GM18909 (cell line): ENCODE results near the gene USP17L30.
"Not testable (repeated sequence)": the region's sequence is repeated elsewhere in the genome, so short reads cannot be mapped to it uniquely, and the experiment has no call there.

Source experiments
- ATAC-seq: cut with Tn5 transposase; IDR thresholded peaks from one replicate; pipeline ENCODE4 v1.9.1; 2021; ENCODE audit warnings: mild to moderate bottlenecking; ENCODE audit not compliant: unreplicated experiment, poor library complexity

The USP17L30 gene

GRCh38 chr4:9362829-9363228 lies at the start of gene USP17L30:
USP17L30 (plus strand) TSS chr4:9363129; CDS start chr4:9363129, 0 bp downstream.
- ATAC-seq, result not testable (repeated sequence)

GRCh38 chr4:9324191-9324590 lies 38.7 kb upstream of the USP17L30 start:
- ATAC-seq, result not testable (repeated sequence)

GRCh38 chr4:9324865-9325264 lies 38.1 kb upstream of the USP17L30 start, which contains the start of gene USP17L24:
USP17L24 (plus strand) TSS chr4:9325165; CDS start chr4:9325165, 0 bp downstream.
- not testable (repeated sequence) for ATAC-seq

GRCh38 chr4:9329611-9330010 lies 33.3 kb upstream of the USP17L30 start, which contains the start of gene USP17L25:
USP17L25 (plus strand) TSS chr4:9329911; CDS start chr4:9329911, 0 bp downstream.
- ATAC-seq, result not testable (repeated sequence)

- ATAC-seq, result not testable (repeated sequence)
Measured at GRCh38 chr4:9334358-9334757, 28.6 kb upstream of the USP17L30 start, which contains the start of gene USP17L26. USP17L26 (plus strand) TSS chr4:9334658; CDS start chr4:9334658, 0 bp downstream.

GRCh38 chr4:9339103-9339502 lies 23.8 kb upstream of the USP17L30 start, which contains the start of gene USP17L5:
USP17L5 (plus strand) TSS chr4:9339403; CDS start chr4:9339403, 0 bp downstream.
- ATAC-seq, result not testable (repeated sequence)

- ATAC-seq, result not testable (repeated sequence)
Measured at GRCh38 chr4:9343848-9344247, 19.1 kb upstream of the USP17L30 start, which contains the start of gene USP17L27. USP17L27 (plus strand) TSS chr4:9344148; CDS start chr4:9344148, 0 bp downstream.

GRCh38 chr4:9348593-9348992 lies 14.3 kb upstream of the USP17L30 start, which contains the start of gene USP17L28:
USP17L28 (plus strand) TSS chr4:9348893; CDS start chr4:9348893, 0 bp downstream.
- not testable (repeated sequence) for ATAC-seq

- ATAC-seq, result not testable (repeated sequence)
Measured at GRCh38 chr4:9350866-9351265, 12.1 kb upstream of the USP17L30 start.

GRCh38 chr4:9353338-9353737 lies 9.6 kb upstream of the USP17L30 start, which contains the start of gene USP17L29:
USP17L29 (plus strand) TSS chr4:9353638; CDS start chr4:9353638, 0 bp downstream.
- ATAC-seq, result not testable (repeated sequence)

- not testable (repeated sequence) for ATAC-seq
Measured at GRCh38 chr4:9379881-9380280, 17.0 kb downstream of the USP17L30 start.

GRCh38 chr4:9381012-9381534 lies 18.1 kb downstream of the USP17L30 start:
- not testable (repeated sequence) for ATAC-seq

GRCh38 chr4:9384126-9384525 lies 21.2 kb downstream of the USP17L30 start:
- no peak for ATAC-seq

- ATAC-seq, result not testable (repeated sequence)
Measured at GRCh38 chr4:9389001-9389400, 26.1 kb downstream of the USP17L30 start.

- ATAC-seq, result not testable (repeated sequence)
Measured at GRCh38 chr4:9405774-9406173, 42.8 kb downstream of the USP17L30 start.

GRCh38 chr4:9406491-9406890 lies 43.6 kb downstream of the USP17L30 start:
- ATAC-seq, result not testable (repeated sequence)

GRCh38 chr4:9409793-9410192 lies 46.9 kb downstream of the USP17L30 start:
- no peak for ATAC-seq
